ENCODE measurements around the gene RBMS1.

The RBMS1 gene

GRCh38 chr2:160305081-160305750 lies 188.4 kb downstream of the RBMS1 start:
- no peak for DNase-seq (ENCODE audit: insufficient read length, low spot score)
- no peak for FAIRE-seq
- TF ChIP-seq CTCF (IDR thresholded peaks at IDR 0.05; ENCODE audit: insufficient read depth, missing control alignments) = no peak

DNA sequence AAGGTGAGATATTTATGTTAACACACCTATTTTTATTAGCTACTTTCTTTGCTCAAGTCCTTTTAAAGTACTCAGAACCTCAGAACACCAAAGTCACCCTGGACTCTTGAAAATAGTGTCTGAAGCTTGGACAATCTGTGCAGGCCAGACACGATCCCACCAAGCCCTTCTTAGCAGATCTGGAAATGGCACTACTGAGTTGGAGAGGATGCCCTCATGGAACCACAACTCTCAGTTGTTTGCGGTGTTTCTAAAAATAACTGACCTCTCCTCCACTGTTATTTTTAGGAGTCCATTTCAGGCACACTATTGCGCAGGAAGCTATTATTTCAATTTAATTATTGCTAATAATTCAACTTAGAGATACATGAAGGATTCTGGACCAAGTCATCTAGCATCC lies 190.1 kb downstream of the RBMS1 start:
- no peak for DNase-seq (ENCODE audit: insufficient read length, low spot score)
- TF ChIP-seq CTCF (IDR thresholded peaks at IDR 0.05; ENCODE audit: insufficient read depth, missing control alignments) = no peak
- FAIRE-seq = no peak

GRCh38 chr2:160303076-160303475 lies 190.5 kb downstream of the RBMS1 start:
- TF ChIP-seq CTCF (IDR thresholded peaks at IDR 0.05; ENCODE audit: insufficient read depth, missing control alignments) = no peak
- no peak for FAIRE-seq
- no peak for DNase-seq (ENCODE audit: insufficient read length, low spot score)

DNA sequence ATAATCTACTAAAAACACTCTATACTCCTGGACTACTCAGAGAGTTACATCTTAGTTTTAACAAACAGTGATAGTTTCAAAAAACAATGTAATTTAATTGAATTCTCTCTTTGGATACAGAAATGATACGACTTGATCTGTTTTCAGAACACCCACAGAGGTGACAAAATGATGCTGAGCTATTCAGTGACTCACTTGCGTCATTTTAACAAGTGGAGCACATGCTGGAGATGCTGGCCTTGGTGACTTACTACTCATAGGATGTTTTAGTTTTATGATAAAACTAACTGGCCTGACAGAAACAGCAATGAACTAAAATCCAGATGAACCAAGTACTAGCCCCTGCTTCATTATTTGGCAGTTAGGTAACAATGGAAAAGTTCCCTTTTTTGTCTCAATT lies 192.2 kb downstream of the RBMS1 start:
- no peak for TF ChIP-seq CTCF (IDR thresholded peaks at IDR 0.05; ENCODE audit: insufficient read depth, missing control alignments)
- FAIRE-seq (no peak), DNase-seq (ENCODE audit: insufficient read length, low spot score) (no peak)

DNA sequence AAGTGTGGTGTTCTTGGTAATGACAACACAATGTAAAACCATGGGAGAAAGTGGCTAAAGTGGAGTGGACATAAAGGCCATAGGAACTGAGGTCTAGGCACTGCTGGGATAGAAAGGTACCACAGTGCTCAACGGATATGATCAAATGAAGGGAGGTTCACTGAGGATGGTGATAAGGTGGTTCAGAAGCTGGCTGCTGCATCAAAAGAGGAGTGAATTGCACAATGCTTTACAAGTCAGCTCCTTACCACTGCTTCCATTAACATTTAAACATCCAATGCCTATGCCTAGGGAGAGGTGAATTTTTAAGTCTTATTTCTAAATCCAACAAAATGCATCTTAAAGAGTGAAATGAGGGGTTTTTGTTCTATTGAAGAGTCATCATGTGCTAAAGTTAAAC lies 193.4 kb downstream of the RBMS1 start:
- TF ChIP-seq CTCF (IDR thresholded peaks at IDR 0.05; ENCODE audit: insufficient read depth, missing control alignments) = no peak
- DNase-seq (ENCODE audit: insufficient read length, low spot score) (no peak), FAIRE-seq (no peak)

GRCh38 chr2:160299540-160299939 lies 194.1 kb downstream of the RBMS1 start:
- no peak for FAIRE-seq
- TF ChIP-seq CTCF (IDR thresholded peaks at IDR 0.05; ENCODE audit: insufficient read depth, missing control alignments) = no peak
- DNase-seq (ENCODE audit: insufficient read length, low spot score) = no peak

GRCh38 chr2:160298960-160299359 lies 194.6 kb downstream of the RBMS1 start:
- no peak for FAIRE-seq
- TF ChIP-seq CTCF (IDR thresholded peaks at IDR 0.05; ENCODE audit: insufficient read depth, missing control alignments) = no peak
- DNase-seq (ENCODE audit: insufficient read length, low spot score) = no peak
